CD4-positive, alpha-beta T cell treated with Interferon gamma for 1 hour (primary cell): Measurements from ENCODE around the gene COPS2.
"Not testable (repeated sequence)": the region's sequence is repeated elsewhere in the genome, so short reads cannot be mapped to it uniquely, and the experiment has no call there.

ENCODE experiments used
- DNase-seq: peaks from one replicate; pipeline ENCODE4 v3.0.0-alpha.2; 2020

Gene COPS2

DNA sequence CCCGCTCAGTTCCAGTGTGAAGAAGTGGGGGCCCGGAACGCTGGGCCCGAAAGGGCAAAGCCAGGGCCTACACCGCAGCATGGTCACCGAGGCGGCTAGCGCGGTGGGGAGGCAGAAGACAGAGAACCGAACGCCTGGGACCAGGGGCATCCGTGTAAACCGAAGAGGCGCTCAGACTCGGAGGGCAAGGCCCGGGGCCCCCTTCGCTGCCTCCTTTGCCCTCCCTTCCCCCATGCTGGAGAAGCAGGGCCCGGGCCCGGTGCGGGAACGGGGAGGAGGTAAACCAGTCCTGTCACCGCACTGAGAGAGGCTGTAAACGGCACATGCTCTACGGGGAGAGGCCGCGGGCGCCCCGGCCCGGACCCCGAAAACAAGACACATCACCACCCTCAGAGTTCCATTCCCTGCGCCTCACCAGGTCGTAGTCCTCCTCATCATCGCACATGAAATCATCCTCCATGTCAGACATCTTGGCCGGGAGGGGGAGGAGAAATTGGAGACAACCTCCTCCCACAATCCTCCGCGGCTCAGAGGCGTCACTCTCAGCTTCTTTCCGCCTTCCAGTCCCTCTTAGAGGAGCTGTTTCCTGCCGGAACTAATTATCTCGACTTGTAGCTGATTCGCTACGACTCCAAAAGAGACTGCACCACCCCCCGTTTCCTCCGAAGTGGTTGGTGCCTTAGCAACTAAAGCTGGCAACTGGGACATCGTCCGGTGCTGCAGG is at the start of gene COPS2:
Gene COPS2, minus strand, starts transcription at position 490 of the 724 bp plus-strand sequence. Its CDS starts 21 bp downstream, at position 469.
- peak; percentile 94 for DNase-seq

DNA sequence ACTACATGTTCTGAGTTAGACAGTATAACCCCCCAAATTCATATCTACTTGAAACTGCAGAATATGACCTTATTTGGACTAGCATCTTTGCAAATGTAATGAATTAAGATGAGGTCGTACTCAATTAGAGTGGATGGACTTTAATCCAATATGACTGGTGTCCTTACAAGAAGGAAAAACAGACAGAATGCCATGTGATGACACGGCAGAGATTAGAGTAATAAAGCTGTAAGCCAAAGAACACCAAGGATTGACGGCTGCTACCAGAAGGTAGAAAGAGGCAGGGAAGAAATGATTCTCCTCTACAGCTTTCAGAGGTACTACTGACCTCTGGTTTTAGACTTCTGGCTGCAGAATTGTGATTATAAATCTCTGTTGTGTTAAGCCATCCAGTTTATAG is 44.9 kb upstream of the COPS2 start:
- DNase-seq: no peak

DNA sequence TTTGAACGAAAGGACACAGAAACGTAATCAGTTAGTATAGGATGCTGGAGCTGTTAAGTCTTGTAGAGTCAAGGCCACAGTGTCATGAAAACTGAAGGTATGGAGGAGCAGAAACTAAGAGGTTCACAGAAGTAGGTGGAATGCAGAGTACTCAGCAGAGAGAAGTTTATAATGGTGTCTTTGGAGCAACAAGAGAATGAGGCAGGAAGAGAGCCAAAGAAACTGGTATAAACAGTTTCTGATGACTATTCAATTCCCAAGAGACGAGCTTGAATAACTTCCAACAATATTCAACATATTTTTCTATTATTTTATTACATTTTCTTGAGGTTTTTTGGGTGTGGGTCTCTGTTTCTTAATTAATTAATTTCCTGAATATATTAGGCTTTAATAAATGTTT is 44.3 kb upstream of the COPS2 start:
- no peak for DNase-seq

DNA sequence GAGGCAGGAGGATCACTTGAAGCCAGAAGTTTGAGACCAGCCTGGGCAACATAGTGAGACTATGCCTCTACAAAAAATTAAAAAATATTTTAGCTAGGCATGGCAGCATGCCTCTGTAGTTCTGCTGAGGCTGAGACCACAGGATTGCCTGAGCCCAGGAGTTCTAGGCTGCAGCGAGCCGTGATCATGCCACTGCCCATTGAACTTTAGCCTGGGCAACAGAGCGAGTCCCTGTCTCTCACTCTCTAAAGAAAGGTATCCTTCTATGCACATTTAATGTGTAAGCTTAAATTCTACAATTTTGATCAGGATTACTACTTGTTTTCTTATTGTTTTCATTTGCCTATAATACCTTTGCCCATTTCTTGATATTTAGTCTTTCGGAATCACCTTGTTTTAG is 41.5 kb upstream of the COPS2 start:
- no peak for DNase-seq

DNA sequence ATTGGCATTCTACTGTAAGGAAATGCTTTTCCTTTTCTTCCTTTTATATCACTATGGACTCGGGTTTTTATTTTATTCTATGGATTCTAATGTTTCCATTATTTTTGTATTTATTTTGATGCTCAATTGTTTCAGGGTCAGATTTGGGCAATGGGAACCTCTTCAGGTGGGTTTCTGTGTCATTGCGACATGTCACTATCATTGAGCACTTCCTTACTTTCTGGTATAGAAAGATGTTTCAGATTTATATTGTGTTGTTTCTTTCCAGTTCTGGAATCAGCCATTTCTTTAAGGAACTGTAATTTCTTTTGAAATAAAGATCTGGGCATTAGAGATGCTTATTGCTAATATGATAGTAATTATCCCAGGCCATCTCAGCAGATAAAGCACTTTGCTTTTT is 36.5 kb upstream of the COPS2 start:
- no peak for DNase-seq

DNA sequence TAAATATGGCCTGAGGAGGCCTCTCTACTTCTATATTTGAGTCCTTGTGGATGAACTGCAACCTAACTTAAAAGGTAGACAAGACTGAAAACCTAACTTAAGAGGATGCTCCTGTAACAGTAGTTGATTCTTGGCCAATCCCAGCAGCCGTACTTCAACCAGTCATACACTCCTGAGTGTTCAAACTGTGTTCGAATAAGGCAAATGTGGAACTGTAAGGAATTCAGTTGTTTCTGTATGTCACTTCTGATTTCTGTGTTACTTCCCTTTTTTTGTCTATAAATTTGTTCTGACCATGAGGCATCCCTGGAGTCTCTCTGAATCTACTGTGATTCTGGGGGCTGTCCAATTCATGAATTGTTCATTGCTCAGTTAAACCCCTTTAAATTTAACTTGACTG is 35.2 kb upstream of the COPS2 start:
- no peak for DNase-seq

DNA sequence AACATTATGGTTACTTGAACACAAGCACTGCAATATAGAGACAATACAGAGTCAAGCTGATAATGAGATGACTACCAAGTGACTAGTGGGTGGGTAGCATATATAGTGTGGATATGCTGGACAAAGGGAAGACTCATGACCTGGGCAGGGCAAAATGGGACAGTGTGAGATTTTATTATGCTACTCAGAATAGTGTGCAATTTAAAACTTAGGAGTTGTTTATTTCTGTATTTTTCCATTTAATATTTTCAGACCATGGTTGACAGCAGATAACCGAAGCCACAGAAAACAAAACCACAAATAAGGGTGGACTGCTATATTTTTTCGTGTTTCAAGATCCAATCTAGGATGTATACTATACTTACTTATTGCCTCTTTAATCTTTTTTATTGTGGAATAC is 34.2 kb upstream of the COPS2 start:
- DNase-seq: no peak

DNA sequence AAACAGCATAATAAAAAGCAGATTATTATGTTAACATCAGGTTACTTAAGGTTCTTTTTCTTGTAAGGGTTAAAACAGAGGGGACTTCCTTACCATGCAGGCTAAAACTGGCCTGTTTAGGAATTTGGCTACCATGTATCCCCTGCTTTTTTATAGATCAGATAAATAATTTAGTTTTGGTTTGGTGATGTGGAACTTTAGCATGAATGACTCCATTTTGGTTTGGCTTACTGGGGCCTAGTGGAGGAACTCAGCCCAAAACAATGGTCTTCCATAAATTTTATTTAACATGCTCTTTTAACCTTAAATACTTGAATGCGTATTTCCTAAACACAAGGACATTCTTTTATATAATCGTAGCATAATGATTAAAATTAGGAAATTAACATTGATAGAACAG is 33.5 kb upstream of the COPS2 start:
- DNase-seq: no peak

DNA sequence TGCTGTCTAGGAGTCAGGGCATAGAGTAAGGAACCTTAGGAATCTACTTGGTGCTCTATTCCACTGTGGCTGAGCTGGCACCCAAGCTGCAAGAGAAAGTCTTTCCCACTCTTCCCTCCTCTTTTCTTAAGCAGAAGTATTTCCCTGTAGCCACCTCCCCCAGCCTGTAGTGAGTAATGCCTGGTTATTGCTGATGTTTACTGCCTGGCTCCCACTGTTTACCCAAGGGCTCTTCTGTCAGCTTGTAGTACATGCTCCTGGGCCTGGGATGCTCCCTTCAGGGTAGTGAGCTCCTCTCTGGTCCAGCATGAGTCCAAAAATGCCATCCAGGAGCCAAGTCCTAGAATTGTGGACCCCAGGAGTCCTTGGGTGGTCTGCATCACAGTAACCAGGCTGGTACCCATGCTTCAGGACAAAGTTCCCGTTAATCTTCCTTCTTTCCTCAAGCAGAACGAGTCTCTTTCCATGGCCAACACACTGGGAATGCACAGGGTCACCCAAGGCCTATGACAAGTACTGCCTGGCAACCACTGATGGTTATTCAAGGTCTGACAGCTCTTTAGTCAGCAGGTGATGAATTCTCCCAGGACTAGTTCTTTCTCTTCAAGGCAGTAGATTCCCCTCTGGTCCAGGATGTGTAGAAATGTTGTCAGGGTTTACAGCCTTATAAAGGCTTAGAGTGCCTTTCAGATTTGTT is 32.3 kb upstream of the COPS2 start:
- no peak for DNase-seq

DNA sequence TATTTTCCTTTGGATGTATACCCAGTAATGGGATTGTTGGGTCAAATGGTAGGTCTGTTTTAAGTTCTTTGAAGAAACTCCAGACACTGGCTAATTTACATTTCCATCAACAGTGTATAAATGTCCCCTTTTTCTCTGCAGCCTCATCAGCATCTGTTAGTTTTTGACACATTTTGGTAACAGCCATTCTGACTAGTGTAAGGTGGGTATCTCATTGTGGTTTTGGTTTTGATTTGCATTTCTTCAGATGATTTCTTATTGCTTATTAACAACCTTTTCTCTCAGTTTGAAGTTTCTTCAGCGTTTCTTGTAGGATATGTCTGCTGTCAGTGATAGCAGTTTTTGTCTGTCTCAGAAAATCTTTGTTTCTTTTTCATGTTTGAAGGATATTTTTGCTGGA is 30.1 kb upstream of the COPS2 start:
- DNase-seq: no peak

DNA sequence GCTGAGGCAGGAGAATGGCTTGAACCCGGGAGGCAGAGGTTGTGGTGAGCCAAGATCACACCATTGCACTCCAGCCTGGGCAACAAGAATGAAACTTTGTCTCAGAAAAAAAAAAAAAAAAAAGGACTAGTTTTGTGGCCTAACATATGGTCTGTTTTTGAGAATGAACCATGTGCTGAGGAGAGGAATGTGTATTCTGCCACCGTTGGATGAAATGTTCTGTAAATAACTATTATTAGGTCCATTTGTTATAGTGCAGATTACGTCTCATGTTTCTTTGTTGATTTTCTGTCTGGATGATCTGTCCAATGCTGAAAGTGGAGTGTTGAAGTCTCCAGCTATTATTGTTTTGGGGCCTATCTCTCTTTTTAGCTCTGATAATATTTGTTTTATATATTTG is 28.3 kb upstream of the COPS2 start:
- DNase-seq: not testable (repeated sequence)

DNA sequence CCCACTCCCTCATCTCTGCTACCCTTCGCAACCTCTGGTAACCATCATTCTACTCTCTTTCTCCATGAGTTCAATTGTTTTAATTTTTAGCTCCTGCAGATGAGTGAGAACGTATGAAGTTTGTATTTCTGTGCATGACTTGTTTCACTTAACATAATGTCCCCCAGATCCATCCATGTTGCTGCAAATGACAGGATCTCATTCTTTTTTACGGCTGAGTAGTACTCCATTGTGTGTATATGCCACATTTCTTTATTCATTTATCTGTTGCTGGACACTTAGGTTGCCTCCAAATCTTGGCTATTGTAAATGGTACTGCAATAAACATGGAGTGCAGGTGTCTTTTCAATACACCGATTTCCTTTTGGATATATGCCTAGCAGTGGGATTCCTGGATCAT is 26.7 kb upstream of the COPS2 start:
- DNase-seq: no peak

DNA sequence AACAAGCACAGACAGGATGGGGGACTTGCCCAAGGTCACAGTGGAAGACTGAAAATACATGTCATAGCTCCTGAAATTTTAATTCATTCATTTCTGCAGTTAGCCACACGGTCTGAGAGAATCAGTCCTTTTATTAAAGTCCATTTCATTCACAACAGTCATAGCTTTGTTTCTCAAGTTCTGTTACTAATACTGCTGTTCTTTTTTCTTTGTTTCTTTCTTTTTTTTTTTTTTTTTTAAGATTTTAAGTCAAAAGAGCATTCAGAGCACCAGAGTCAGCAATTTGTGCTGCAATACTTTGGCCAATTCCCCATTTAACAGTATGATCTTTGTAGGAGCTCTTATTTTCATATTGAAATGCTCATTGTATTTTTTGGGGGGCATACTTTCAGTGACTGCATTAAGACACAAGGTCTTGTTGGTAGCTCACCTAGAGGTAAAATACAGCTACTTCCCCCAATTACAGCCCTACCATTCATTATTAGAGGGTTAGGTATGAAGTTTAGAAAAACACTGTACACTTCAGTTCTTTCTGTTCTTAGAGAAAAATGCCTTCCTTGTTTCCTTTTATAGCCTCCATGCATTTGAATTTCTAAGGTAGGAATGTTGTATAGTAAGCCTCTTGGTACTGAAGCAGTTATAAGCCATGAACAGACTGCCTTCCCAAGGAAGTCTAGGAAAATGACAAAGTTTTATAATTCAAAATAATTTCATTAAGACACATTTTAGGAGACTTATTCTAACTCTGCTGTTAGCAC is 24.2 kb upstream of the COPS2 start:
- no peak for DNase-seq

DNA sequence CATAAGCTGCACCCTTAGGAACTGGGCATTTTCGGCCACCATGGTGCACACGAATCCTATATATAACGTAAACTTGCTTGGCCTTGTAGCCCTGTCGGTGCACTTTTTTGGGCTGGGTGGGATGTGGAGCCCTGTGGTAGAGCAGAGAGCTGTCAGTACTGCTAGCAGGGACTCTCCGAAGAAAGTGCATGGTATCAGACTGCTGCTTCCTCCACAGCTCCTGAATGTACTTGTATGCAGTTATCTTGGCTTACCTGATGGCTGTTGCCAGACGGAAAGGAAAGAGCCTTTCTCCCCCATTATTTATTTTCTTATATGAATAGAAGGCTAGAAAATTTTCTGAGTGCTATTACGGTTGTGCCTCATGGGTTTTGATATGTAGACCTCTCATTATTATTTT is 23.1 kb upstream of the COPS2 start:
- no peak for DNase-seq

DNA sequence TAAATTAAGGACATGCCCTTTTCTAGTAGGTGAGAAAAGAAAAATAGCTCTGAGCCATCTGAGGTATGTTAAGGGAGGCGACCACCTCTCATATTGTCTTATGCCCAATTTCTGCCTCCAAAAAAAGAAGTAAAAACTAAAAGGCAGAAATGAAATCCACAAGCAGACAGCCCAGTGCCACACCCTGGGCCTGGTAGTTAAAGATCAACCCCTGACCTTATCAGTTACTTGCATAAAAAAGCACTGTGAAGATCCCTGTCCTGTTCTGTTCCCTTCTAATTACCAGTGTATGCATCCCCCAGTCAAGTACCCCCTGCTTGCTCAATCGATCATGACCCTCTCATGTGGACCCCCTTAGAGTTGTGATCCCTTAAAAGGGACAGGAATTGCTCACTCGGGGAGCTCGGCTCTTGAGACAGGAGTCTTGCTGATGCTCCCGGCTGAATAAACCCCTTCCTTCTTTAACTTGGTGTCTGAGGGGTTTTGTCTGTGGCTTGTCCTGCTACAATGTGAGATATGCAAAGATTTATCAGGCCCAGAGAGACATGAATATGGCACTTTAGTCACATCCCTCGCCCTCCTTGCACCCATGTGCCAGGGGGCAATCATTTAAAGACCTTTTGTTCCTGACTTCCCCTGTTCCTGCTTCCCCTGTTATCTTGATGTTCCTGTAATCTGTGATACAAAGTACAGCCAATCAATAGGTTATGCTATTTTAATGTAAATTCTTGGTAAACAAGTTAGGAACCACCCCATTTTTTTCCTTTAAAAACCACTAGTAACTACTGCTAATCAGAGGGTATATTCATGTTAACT is 20.4 kb upstream of the COPS2 start:
- not testable (repeated sequence) for DNase-seq

DNA sequence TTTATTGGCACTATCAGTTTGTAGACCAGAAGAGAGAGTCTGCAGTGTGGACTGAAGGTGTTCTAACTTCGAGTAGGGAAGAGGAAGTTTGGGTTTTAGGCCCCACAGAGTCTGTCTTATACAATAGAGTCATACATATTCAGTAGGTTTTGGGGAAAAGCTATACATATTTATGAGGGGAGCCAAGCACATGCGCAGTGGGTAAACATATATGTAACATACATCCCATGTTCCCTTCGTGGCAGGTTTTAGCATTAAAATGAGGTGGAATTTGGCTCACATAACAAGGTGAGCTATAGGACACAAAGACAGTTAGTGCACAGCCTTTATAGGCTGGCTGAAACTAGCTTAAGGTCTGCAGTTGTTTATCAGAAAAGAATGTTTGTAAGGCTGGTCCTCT is 19.5 kb upstream of the COPS2 start:
- no peak for DNase-seq

DNA sequence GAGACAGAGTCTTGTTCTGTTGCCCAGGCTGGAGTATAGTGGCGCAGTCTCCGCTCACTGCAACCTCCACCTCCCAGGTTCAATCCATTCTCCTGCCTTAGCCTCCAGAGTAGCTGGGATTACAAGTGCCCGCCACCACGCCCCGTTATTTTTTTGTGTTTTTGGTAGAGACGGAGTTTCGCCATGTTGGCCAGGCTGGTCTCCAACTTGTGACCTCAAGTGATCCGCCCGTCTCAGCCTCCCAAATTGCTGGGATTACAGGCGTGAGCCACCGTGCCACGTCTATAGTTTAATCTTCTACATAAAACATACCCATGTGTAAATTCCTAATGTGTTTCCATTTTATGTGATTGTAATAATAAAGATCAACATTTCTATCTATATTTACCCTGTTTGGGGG is 16.4 kb upstream of the COPS2 start:
- DNase-seq: no peak

DNA sequence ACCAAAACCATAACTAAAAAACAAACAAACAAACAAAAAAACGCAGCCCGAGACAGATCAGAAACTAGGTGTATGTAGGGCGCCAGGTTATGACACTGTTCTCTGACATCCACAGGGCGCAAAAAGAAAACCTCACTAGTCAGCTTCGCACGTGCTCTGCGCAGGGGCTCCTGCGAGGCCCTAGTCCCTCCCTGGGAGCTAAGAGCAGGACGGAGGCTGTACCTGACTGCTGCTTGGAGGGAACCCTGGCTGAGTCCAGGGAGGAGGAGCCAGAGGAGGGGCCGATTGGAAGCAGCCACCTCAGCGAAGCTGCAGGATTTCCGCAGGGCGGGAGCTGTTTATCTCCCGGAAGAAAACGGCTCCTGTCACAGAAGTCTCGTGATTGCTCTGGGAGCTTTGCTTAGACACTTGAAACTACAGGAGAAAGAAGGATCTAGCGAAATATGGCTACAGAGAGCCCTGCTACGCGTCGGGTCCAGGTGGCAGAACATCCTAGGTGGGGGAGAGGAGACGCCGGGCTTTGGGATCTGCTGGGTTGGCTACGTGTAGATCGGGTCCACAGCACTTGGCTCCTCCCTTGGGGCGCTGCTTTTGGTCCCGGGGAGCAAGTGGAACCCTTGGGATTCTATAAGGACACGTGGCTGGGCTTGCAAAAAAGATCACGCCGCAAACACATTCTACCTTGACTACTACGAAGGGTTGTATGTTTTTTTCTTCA is 14.6 kb upstream of the COPS2 start, which contains the start of gene GALK2:
Gene GALK2, plus strand, starts transcription at position 368 of the 718 bp plus-strand sequence. Its CDS starts 76 bp downstream, at position 444.
- DNase-seq: peak; percentile 74

DNA sequence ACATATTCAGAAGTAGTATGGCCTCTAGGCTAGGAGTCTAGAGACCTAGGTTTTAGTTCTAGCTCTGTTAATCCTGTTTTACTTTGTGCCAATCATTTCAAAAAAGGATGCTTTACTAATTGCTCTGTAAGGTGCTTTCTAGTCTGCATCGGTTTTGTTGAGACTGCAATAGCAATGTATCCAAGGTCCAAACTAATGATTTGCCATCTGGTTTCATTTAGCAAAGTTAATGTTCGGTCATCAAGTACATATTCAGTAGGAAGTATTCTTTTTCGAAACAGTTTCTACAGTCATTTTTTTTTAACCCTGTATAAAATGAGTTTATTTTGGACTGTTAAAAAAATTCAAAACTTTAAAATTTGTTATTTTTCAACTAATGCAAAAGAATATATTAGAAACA is 12.6 kb upstream of the COPS2 start:
- no peak for DNase-seq

DNA sequence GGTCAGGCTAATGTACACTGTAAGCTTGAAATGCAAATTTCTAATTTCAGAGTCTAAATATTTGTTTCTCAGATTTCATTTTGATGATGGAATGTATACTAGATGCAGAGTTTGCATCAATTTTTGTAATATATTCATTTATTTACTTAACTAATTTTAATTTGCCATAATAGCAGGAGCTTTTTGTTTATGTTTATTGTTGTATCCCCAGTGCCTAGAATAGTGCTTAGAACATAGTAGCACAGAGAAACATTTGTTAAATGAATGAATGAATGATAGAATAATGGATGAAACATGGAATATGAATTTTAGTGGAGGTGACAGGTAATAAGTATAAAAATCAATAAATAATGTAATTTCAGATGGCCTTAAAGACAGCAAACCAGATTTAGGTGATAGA is 9.5 kb upstream of the COPS2 start:
- DNase-seq: no peak

DNA sequence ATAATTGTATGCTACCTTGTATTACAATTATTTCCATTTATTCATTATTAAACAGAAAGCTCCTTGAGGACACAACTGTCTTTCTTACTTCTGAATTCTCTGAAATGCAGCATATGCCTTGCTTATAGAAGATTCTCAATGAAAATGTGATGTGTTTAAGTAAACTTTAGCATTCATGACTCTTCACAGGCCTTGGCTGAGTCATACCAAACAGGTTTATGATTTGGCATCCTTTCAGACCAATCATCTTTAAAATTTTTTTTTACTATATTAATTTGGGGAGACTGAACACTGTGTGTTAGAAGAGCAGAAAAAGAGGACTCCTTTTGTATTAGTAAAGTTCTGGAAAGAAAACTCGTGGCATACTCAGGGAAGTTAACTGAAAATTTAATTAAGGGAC is 8.3 kb upstream of the COPS2 start:
- no peak for DNase-seq
